RWPE1 (cell line): ENCODE measurements around the gene FAR2.
A peak's percentile ranks its signal among the peaks of the same experiment; 100 is the strongest.

Experiments
- CTCF ChIA-PET: fragments of 350-600 bp; sonication (Branson Sonifier 250); formaldehyde crosslinking; extraction: SDS; loops from one replicate; lab custom pipeline; 2021; lab: Yijun Ruan, JAX
- POLR2A ChIA-PET: fragments of 400-600 bp; formaldehyde crosslinking; extraction: SDS; loops from one replicate; lab custom pipeline; 2020; ENCODE audit warnings: antibody characterized with exemption; ENCODE audit not compliant: low non-redundant PET; lab: Yijun Ruan, JAX
- DNase-seq: peaks from one replicate; pipeline ENCODE4 v3.0.0; 2012; ENCODE audit warnings: low spot score
- H3K27ac ChIP-seq: fragments of 450-650 bp; 2 replicates; pipeline ENCODE4 v1.5.1; 2017
- TF ChIP-seq, protein P1 (sequence below): fragments of 450-650 bp; conservative IDR thresholded peaks from 2 replicates; pipeline ENCODE4 v1.5.1; 2017; ENCODE audit warnings: low read depth, mild to moderate bottlenecking

Gene FAR2

GRCh38 chr12:29309320-29309902 lies 160.3 kb downstream of the FAR2 start:
- peak; percentile 2 for DNase-seq
- ChIA-PET POLR2A (no interaction called here), CTCF (interaction anchor here (0.5 to 1.2 kb wide), 5 partner anchors 8 to 211 kb away, joined by 3 to 4 read pairs (median 3); no protein-coding TSS in a partner anchor)
- TF ChIP-seq, protein P1, sequence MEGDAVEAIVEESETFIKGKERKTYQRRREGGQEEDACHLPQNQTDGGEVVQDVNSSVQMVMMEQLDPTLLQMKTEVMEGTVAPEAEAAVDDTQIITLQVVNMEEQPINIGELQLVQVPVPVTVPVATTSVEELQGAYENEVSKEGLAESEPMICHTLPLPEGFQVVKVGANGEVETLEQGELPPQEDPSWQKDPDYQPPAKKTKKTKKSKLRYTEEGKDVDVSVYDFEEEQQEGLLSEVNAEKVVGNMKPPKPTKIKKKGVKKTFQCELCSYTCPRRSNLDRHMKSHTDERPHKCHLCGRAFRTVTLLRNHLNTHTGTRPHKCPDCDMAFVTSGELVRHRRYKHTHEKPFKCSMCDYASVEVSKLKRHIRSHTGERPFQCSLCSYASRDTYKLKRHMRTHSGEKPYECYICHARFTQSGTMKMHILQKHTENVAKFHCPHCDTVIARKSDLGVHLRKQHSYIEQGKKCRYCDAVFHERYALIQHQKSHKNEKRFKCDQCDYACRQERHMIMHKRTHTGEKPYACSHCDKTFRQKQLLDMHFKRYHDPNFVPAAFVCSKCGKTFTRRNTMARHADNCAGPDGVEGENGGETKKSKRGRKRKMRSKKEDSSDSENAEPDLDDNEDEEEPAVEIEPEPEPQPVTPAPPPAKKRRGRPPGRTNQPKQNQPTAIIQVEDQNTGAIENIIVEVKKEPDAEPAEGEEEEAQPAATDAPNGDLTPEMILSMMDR: peak; percentile 17; the same call in 1 of the 2 replicates
- no peak overlapping the region for H3K27ac ChIP-seq

GRCh38 chr12:29310899-29311298 lies 161.8 kb downstream of the FAR2 start:
- TF ChIP-seq, protein P1: no peak
- DNase-seq: no peak
- no peak overlapping the region for H3K27ac ChIP-seq
- POLR2A ChIA-PET: no interaction called here
- CTCF ChIA-PET: interaction anchor here (0.6 kb wide), 1 partner anchor 32 kb away, joined by 3 read pairs; no protein-coding TSS in a partner anchor

DNA sequence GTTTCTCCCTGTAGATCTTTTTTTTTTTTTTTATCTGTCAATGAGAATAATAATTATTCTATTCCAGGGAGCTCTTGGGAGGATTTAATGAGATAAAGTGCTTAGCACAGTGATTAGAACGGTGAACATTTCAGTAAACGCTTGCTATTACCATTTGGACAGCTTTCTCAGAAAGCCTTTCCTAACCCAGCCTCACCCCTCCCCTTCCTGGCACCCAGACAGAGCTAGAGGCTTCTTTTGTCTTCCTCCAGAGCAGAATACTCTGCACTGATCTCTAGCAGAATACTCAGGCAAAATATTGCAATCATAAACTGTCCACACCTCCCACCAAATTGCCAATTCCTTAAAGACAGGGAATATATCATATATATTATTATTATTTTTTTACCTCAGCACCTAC lies 165.3 kb downstream of the FAR2 start:
- CTCF ChIA-PET: no interaction called here
- TF ChIP-seq, protein P1: no peak
- DNase-seq: no peak
- POLR2A ChIA-PET: no interaction called here
- H3K27ac ChIP-seq: no peak overlapping the region

DNA sequence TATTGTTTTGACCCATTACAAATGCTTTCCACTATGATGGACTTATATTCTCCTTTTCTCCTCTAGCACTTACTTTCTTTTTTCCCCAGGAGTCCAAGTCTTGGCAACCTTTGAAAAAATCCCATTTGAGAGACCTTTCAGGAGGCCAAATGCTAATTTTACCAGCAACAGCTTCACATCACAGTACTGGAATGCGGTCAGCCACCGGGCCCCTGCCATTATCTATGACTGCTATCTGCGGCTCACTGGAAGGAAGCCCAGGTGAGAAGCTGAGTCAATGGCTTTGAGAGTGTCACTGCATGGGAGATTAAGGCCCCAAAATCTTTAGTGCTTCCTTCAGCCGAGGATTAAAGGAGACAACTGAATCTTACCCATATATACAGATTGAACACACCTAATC lies 167.7 kb downstream of the FAR2 start:
- TF ChIP-seq, protein P1: no peak
- ChIA-PET POLR2A (no interaction called here), CTCF (interaction anchor here (1.7 to 2.3 kb wide), 2 partner anchors 228 to 243 kb away, joined by 8 to 15 read pairs; no protein-coding TSS in a partner anchor)
- H3K27ac ChIP-seq: no peak overlapping the region
- DNase-seq: no peak

DNA sequence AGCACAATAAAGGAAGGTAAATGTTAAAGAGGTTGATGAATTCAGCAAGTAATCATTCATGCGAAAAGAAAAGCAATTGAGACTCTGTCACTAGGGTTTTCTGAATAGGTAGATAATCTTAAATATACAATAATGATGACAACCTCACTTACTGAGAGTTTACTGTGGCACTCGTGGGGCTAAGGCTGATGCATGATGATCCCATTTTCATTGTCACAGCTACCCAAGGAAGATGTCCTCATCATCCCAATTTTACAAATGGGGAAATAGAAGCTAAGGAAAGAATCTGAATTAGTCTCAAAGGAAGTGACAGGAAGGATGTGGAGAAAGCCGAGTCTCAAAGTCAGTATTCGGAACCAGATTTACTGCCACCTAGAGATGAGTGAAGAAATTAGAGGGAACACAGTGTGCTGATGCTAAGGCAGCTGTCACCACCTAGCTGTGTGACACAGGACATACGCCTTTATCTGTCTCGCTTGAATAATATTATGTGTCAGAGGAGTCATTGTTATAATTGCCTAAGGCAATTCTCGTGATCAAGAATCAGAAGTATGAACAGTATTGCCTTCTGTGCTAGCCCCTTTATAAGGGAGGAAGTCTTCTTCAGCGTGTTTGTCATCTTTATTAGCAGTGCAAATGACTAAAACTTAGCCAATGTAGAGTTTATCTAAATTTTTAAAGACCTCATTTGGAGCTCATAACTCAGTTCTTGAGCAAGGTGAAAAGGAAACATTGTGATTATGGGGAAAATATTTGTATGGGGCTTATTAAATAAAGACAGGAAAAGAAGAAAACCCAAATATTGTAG lies 168.7 kb downstream of the FAR2 start:
- ChIA-PET POLR2A (no interaction called here), CTCF (interaction anchor here (0.6 to 2.3 kb wide), 6 partner anchors 9 to 244 kb away, joined by 3 to 15 read pairs (median 4); no protein-coding TSS in a partner anchor)
- TF ChIP-seq, protein P1: peak; percentile 20; the same call in 1 of the 2 replicates
- peak; percentile 36 for DNase-seq
- no peak overlapping the region for H3K27ac ChIP-seq

DNA sequence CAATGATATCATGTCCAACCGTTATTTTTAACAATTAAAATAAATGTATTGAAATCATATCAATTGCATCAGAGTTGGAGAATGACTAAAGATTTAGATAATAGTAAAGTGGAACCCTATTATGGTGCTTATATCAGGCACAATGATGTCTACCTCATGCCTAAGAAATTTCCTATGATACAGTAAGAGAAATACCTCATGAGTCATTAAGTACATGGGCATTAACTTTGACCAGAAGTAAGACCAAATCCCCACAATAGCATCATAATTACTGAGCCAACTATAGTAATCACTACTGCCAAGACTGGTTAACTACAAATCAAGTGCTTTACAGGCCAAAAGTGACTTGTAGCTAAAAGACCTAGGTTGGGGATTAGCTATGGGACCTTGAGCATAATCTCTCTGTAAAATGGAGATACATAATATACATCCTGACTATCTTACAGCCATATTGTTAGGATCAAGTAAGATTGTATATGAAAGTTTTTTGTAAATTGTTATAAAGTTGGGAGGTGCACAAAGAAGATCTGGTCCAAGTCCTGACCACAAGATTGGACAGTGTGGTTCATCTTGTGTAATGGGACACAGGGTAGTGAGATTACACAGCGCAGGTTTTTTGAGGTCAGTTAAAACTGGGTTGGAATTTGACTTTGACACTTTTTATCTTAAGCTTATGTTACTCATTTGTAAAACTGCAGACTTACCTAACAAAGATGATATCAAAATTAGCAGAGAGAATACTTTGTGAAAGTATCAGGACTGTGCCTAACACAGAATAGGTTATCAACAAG lies 171.4 kb downstream of the FAR2 start:
- H3K27ac ChIP-seq: no peak overlapping the region
- ChIA-PET CTCF (no interaction called here), POLR2A (no interaction called here)
- TF ChIP-seq, protein P1: no peak
- DNase-seq: peak; percentile 51
